Keratinocyte (primary cell): ENCODE data around the gene CEP85L. TPM values are rescaled to one million over a fixed set of nuclear protein-coding genes. Genes with fewer than 3 reads are reported as not detected.

Experiments used
- DNase-seq: peaks from one replicate; pipeline ENCODE4 v3.0.0-alpha.2; 2011; ENCODE audit warnings: low read depth, missing footprints, low spot score
- FAIRE-seq: peaks from 2 replicates; lab custom pipeline; 2011; peaks lifted over from hg19 to GRCh38; lab: Jason Lieb, UNC
- H2AFZ ChIP-seq: 2 replicates; pipeline ENCODE4 v1.6.0; 2012; ENCODE audit warnings: low read length, control low read depth, inconsistent platforms; ENCODE audit not compliant: control insufficient read depth
- H3K27ac ChIP-seq: 2 replicates; pipeline ENCODE4 v1.5.1; 2011; ENCODE audit warnings: low read length; ENCODE audit not compliant: control insufficient read depth, insufficient read depth
- H3K27me3 ChIP-seq: 3 replicates; pipeline ENCODE4 v1.6.0; 2011; ENCODE audit warnings: low read length; ENCODE audit not compliant: control insufficient read depth, insufficient read depth; ENCODE audit errors: extremely low read depth
- H3K36me3 ChIP-seq, 2 experiments: 2 replicates in 1 of 2; 3 replicates in 1 of 2; pipeline ENCODE4 v1.5.1; 2011; ENCODE audit warnings: low read length in 2 of 2, mild to moderate bottlenecking in 1 of 2; ENCODE audit not compliant: control insufficient read depth in 2 of 2, insufficient read depth in 2 of 2; ENCODE audit errors: extremely low read depth in 1 of 2
- H3K4me1 ChIP-seq: 3 replicates; pipeline ENCODE4 v1.5.1; 2011; ENCODE audit warnings: low read length; ENCODE audit not compliant: control insufficient read depth, insufficient read depth; ENCODE audit errors: extremely low read depth
- H3K4me2 ChIP-seq: 3 replicates; pipeline ENCODE4 v1.6.0; 2011; ENCODE audit warnings: low read depth, low read length; ENCODE audit not compliant: control insufficient read depth, insufficient read depth; ENCODE audit errors: extremely low read depth
- H3K4me3 ChIP-seq, 3 experiments: fragments of 200-600 bp in 1 of 3; sonication (generic) in 1 of 3; 2 replicates in 2 of 3; 3 replicates in 1 of 3; pipeline ENCODE4 v1.5.1; 2011 to 2016; ENCODE audit warnings: low read length in 3 of 3, mild to moderate bottlenecking in 3 of 3, control low read depth in 2 of 3, inconsistent platforms in 1 of 3, low read depth in 1 of 3, mixed read lengths in 1 of 3, mixed run types in 1 of 3, moderate library complexity in 1 of 3; ENCODE audit not compliant: control insufficient read depth in 2 of 3, insufficient read depth in 2 of 3; ENCODE audit errors: extremely low read depth in 1 of 3
- H3K79me2 ChIP-seq: 2 replicates; pipeline ENCODE4 v1.6.0; 2012; ENCODE audit warnings: low read length; ENCODE audit not compliant: control insufficient read depth, insufficient read depth
- H3K9ac ChIP-seq: 3 replicates; pipeline ENCODE4 v1.6.0; 2011; ENCODE audit warnings: low read length; ENCODE audit not compliant: control insufficient read depth, insufficient read depth; ENCODE audit errors: extremely low read depth
- H3K9me1 ChIP-seq: 3 replicates; pipeline ENCODE4 v1.6.0; 2011; ENCODE audit warnings: low read length; ENCODE audit not compliant: control insufficient read depth, insufficient read depth; ENCODE audit errors: extremely low read depth
- H3K9me3 ChIP-seq: 2 replicates; pipeline ENCODE4 v1.5.1; 2012; ENCODE audit warnings: low read depth, low read length; ENCODE audit not compliant: control insufficient read depth
- H4K20me1 ChIP-seq: 3 replicates; pipeline ENCODE4 v1.6.0; 2011; ENCODE audit warnings: low read length; ENCODE audit not compliant: control insufficient read depth, insufficient read depth; ENCODE audit errors: extremely low read depth
- CTCF ChIP-seq, 3 experiments: IDR thresholded peaks in 1 of 3; conservative IDR thresholded peaks in 1 of 3; optimal IDR thresholded peaks in 1 of 3; 2 replicates in 2 of 3; 3 replicates in 1 of 3; pipeline versions ENCODE3 to v1.5.1; 2011; ENCODE audit warnings: low read length in 3 of 3, mild to moderate bottlenecking in 3 of 3, moderate library complexity in 2 of 3, control low read depth in 1 of 3, inconsistent platforms in 1 of 3; ENCODE audit not compliant: insufficient read depth in 2 of 3; ENCODE audit errors: extremely low read depth in 1 of 3
- EZH2 ChIP-seq: IDR thresholded peaks from one replicate; pipeline ENCODE4 v1.6.1; 2012; ENCODE audit warnings: inconsistent platforms, mild to moderate bottlenecking, low read length, moderate library complexity
- dilution Hi-C: fragments of 300-500 bp; cut with MboI; formaldehyde crosslinking; loops from one replicate; pipeline ENCODE4 v1.7.0; 2020; ENCODE audit warnings: low sequenced_read_pairs; ENCODE audit not compliant: extremely low pct_ligation_motif_present
- polyA plus RNA-seq, 5 experiments: library from polyadenylated mRNA; depleted of rRNA in 3 of 5; stranded (reverse) in 3 of 5; stranded (forward) in 1 of 5; unstranded in 1 of 5; fragments of >200 nt; gene quantifications; 1 replicate in 1 of 5; 2 replicates in 3 of 5; 3 replicates in 1 of 5; pipeline versions ENCODE4 v1.2.1 to v1.2.3, GENCODE V29; 2011 to 2012; ENCODE audit warnings: missing spikeins in 2 of 5, low read depth in 1 of 5, low replicate concordance in 1 of 5

The CEP85L gene
- polyA plus RNA-seq, 1 donor (not counting 4 experiments of a cell fraction or from before 2014, with no cell fraction given) = 3.5 TPM

GRCh38 chr6:118625833-118626232 is 25.6 kb downstream of the CEP85L start:
- H3K4me3 ChIP-seq = no peak overlapping the region
- H3K9me1 ChIP-seq = no peaks in the 10 kb centered on the region
- H3K9ac ChIP-seq = no peak overlapping the region
- no peak overlapping the region for H2AFZ ChIP-seq
- no peaks in the 10 kb centered on the region for H3K27me3 ChIP-seq
- TF ChIP-seq CTCF (optimal IDR thresholded peaks at IDR 0.05 in 1 of 3, IDR thresholded peaks at IDR 0.05 in 1 of 3, conservative IDR thresholded peaks at IDR 0.05 in 1 of 3; ENCODE audit: extremely low read depth in 1 of 3, insufficient read depth in 2 of 3, low read length in 3 of 3) = no peak
- no peak for TF ChIP-seq EZH2
- no peak overlapping the region for H3K4me2 ChIP-seq
- no peaks in the 10 kb centered on the region for H3K4me1 ChIP-seq
- no peaks in the 10 kb centered on the region for H4K20me1 ChIP-seq
- dilution Hi-C loops = no loop called here
- peaks cover 38% of the 10 kb centered on the region for H3K79me2 ChIP-seq
- no peak overlapping the region for H3K27ac ChIP-seq
- no peaks in the 10 kb centered on the region for H3K36me3 ChIP-seq
- no peaks in the 10 kb centered on the region for H3K9me3 ChIP-seq
- no peak for DNase-seq
- FAIRE-seq = peak; percentile 5

GRCh38 chr6:118621799-118622470 is 29.5 kb downstream of the CEP85L start:
- no peak for TF ChIP-seq EZH2
- no peak for TF ChIP-seq CTCF (optimal IDR thresholded peaks at IDR 0.05 in 1 of 3, IDR thresholded peaks at IDR 0.05 in 1 of 3, conservative IDR thresholded peaks at IDR 0.05 in 1 of 3; ENCODE audit: extremely low read depth in 1 of 3, insufficient read depth in 2 of 3, low read length in 3 of 3)
- H3K9ac ChIP-seq = no peak overlapping the region
- H3K27me3 ChIP-seq = no peaks in the 10 kb centered on the region
- no peak overlapping the region for H3K4me2 ChIP-seq
- H3K79me2 ChIP-seq = peaks cover 20% of the 10 kb centered on the region
- no peak for DNase-seq
- no peak overlapping the region for H3K27ac ChIP-seq
- H3K36me3 ChIP-seq = peaks cover 0 to 3% of the 10 kb centered on the region in 2 experiments
- H3K4me1 ChIP-seq = no peaks in the 10 kb centered on the region
- no peaks in the 10 kb centered on the region for H4K20me1 ChIP-seq
- H3K4me3 ChIP-seq = no peak overlapping the region
- FAIRE-seq = no peak
- no peaks in the 10 kb centered on the region for H3K9me3 ChIP-seq
- no peak overlapping the region for H2AFZ ChIP-seq
- dilution Hi-C loops = no loop called here
- no peaks in the 10 kb centered on the region for H3K9me1 ChIP-seq
